ENCODE measurements around the gene CX3CR1.
A peak's percentile ranks its signal among the peaks of the same experiment; 100 is the strongest.
"Not testable (repeated sequence)": the region's sequence is repeated elsewhere in the genome, so short reads cannot be mapped to it uniquely, and the experiment has no call there.

CX3CR1 gene, protein sequence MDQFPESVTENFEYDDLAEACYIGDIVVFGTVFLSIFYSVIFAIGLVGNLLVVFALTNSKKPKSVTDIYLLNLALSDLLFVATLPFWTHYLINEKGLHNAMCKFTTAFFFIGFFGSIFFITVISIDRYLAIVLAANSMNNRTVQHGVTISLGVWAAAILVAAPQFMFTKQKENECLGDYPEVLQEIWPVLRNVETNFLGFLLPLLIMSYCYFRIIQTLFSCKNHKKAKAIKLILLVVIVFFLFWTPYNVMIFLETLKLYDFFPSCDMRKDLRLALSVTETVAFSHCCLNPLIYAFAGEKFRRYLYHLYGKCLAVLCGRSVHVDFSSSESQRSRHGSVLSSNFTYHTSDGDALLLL
- total RNA-seq: 0.91 to 73.5 (median 5.0) reads per million in 9 experiments

DNA sequence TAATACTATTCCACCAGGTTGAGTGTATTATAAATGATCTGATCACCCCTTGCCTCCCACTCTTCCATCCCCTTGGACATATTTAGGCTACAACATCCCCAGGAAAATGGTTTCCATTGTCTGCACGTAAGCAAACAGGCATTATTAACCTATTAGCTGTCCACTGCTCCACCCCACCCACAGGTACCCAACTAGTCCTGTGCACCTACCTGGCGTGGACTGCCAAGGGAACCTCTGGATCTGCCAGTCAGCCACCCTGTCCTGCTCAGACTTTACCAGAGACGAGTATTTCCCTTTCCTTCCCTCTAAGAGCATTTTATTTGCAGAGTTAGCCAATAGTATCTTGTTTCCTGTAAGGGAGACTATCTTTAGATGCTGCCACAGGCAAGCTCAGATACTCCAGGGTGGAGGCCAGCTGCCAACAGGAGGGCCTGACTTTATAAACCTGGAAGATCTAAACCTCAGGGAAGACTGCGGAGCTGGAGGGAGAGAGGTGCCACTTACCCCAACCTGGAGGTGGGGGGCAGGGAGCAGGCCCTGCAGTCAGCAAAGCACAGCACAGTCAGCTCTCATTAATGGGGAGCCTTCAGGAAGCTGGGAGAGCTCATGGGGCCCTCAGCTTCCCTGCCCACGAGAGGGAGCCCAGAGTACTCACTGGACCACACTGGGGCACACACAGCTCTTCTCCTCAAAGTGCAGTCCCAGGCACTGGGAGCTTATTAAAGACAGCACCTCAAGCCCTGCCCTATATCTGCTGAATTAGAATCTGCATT, at the start of gene CX3CR1:
Gene CX3CR1 (minus strand): TSS at position 292 of the 773 bp plus-strand sequence. CDS start 13,527 bp downstream, outside the sequence.
- no peaks in the 10 kb centered on the region for H3K9me3 Mint-ChIP-seq
- peaks cover 50 to 69% of the 10 kb centered on the region in 2 donors for H3K4me1 Mint-ChIP-seq (ENCODE audit: low read depth in 2 of 2)
- peak within 1 kb of the TSS; percentile 92 to 99 for H3K4me3 Mint-ChIP-seq
- peak; percentile 59 for ATAC-seq (replicated peaks)
- DNase-seq: no peak
- H3K36me3 Mint-ChIP-seq (ENCODE audit: insufficient read depth): peaks cover 22% of the 10 kb centered on the region
- peak within 1 kb of the TSS; percentile 94 to 95 for H3K27ac Mint-ChIP-seq
- no peaks in the 10 kb centered on the region for H3K27me3 Mint-ChIP-seq

DNA sequence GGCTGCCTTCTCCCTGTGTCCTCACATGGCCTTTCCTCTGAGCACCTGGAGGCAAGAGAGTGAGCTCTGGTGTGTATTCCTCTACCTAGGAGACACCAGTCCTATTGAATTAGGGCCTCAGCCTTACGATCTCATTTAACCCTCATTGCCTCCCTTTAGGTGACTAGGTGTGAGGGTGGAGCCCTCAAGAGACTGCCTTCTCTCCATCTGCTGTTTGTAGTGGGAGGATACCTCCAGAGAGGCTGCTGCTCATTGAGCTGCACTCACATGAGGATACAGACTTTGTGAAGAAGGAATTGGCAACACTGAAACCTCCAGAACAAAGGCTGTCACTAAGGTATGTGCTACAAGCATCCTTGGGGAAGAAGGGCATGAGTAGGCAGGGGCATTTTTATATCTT, 49.7 kb upstream of the CX3CR1 start, which contains the start of gene CCR8:
Gene CCR8 (plus strand): TSS at position 217 of the 400 bp plus-strand sequence. CDS start 2,623 bp downstream, outside the sequence.
- Mint-ChIP-seq H3K27ac (no peak within 1 kb of the TSS), H3K4me3 (no peak within 1 kb of the TSS), H3K9me3 (no peaks in the 10 kb centered on the region), H3K4me1 (ENCODE audit: low read depth in 2 of 2) (peaks cover 0 to 5% of the 10 kb centered on the region in 2 donors), H3K36me3 (ENCODE audit: insufficient read depth) (no peaks in the 10 kb centered on the region), H3K27me3 (peaks cover 0 to under 1% of the 10 kb centered on the region in 2 donors)
- no peak for ATAC-seq (replicated peaks)
- DNase-seq: no peak

DNA sequence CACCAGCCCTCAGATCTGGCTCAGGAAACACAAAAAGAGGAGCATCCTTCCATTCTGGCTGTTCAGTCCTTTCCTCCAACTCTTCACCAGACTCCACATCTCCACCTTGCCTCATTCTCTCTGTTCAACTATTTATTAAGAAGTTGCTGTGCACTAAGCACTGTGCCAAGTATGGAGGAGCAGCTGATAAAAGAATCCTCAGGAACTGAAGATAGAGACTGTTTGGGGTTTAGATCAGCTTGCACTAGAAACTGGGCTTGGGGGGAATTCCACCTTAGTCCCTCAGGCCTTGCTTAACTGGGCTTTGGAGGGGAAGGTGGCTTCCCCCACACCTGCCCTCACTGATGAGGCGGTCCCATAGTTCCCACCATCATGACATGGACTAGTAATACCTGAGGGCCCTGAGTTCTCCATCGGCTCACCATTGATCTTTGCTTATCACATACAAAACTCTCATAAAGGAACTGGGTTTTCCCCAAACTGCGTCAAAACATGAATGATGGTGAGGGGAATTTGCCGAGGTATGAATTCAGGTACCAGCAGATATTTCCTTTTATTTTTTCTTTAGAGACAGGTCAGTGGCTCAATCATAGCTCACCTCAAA, 48.0 kb upstream of the CX3CR1 start:
- Mint-ChIP-seq H3K4me1 (ENCODE audit: low read depth in 2 of 2) (peaks cover 0 to 5% of the 10 kb centered on the region in 2 donors), H3K4me3 (no peak overlapping the region), H3K36me3 (ENCODE audit: insufficient read depth) (no peaks in the 10 kb centered on the region), H3K27me3 (no peaks in the 10 kb centered on the region), H3K9me3 (no peaks in the 10 kb centered on the region), H3K27ac (no peak overlapping the region)
- ATAC-seq (replicated peaks): peak; percentile 50
- no peak for DNase-seq

DNA sequence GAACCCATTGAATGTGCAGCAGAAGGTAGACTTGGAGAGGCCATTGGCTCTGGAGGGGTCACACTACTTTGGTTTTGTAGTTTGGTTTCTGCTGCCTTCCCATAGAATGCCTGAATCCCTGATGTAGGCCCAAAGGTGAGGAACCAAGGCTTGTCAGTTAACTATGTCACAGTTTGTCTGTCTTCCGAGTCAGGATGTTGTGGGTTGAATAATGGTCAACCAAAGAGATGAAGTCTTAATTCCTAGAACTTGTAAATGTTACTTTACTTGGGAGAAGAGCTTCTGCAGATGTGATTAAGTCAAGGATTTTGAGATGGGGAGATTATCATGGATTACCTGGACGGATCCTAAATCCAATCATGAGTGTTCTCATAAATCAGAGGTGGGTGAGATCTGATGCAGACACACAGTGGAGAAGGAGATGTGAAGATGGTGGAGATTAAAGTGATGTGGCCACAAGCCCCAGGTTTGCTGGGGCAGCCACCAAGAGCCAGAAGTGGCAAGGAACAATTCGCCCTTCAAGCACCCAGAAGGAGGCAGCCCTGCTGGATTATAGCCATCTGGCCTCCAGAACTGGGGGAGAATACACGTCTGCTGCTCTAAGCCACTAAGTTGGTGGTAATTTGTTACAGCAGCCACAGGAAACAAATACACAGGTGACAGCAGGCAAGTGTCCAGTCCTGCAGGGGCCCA, 47.4 kb upstream of the CX3CR1 start:
- no peaks in the 10 kb centered on the region for H3K9me3 Mint-ChIP-seq
- peaks cover 0 to 5% of the 10 kb centered on the region in 2 donors for H3K4me1 Mint-ChIP-seq (ENCODE audit: low read depth in 2 of 2)
- no peak overlapping the region for H3K4me3 Mint-ChIP-seq
- H3K27me3 Mint-ChIP-seq: no peaks in the 10 kb centered on the region
- ATAC-seq (replicated peaks) (no peak), DNase-seq (no peak)
- no peaks in the 10 kb centered on the region for H3K36me3 Mint-ChIP-seq (ENCODE audit: insufficient read depth)
- peak overlapping the region in 1 of 2 donors; percentile 4 for H3K27ac Mint-ChIP-seq

DNA sequence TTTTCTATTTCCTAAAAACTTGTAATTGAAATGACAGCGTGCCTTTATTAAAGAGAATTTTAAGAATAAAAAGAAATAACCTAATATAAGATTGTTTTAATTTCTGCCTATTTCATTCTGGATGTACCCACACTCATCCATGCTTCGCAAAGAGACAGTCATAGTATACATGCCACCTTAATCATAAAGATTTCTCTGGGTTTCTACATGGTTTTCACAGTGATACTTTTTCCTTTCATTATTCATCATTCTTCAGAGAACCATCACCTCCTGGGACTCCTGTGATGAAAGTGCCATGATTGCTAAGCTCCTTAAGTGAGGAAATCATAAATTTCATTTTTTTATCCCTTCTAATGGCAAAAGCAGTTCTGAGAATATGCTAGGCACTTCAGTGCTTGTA, 45.4 kb upstream of the CX3CR1 start:
- peaks cover 0 to 1% of the 10 kb centered on the region in 2 donors for H3K27me3 Mint-ChIP-seq
- no peak overlapping the region for H3K4me3 Mint-ChIP-seq
- DNase-seq (no peak), ATAC-seq (replicated peaks) (no peak)
- H3K27ac Mint-ChIP-seq: no peak overlapping the region
- H3K4me1 Mint-ChIP-seq (ENCODE audit: low read depth in 2 of 2): peaks cover 0 to 7% of the 10 kb centered on the region in 2 donors
- no peaks in the 10 kb centered on the region for H3K9me3 Mint-ChIP-seq
- no peaks in the 10 kb centered on the region for H3K36me3 Mint-ChIP-seq (ENCODE audit: insufficient read depth)

DNA sequence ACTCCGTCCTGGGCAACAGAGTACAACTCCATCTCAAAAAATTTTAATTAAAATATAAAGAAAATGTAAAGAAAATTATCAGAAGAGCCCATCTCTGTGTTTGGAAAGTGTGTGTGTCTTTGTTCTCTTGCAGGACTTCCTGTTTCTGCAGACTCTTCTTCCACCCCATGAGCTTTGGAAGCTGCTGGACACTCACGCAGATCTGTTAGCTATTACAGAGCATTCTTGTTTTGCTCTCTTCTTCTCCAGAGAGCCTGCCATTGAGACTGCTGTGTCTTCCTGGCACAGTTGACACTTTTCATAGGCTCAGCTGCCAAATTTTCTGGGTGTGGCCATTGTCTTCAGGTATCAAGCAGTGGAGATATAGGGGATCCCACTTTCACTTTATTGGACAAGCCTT, 43.7 kb upstream of the CX3CR1 start:
- DNase-seq (no peak), ATAC-seq (replicated peaks) (no peak)
- Mint-ChIP-seq H3K4me1 (ENCODE audit: low read depth in 2 of 2) (peaks cover 0 to 7% of the 10 kb centered on the region in 2 donors), H3K27me3 (peaks cover 0 to 10% of the 10 kb centered on the region in 2 donors), H3K4me3 (no peak overlapping the region), H3K27ac (no peak overlapping the region), H3K36me3 (ENCODE audit: insufficient read depth) (no peaks in the 10 kb centered on the region), H3K9me3 (no peaks in the 10 kb centered on the region)

DNA sequence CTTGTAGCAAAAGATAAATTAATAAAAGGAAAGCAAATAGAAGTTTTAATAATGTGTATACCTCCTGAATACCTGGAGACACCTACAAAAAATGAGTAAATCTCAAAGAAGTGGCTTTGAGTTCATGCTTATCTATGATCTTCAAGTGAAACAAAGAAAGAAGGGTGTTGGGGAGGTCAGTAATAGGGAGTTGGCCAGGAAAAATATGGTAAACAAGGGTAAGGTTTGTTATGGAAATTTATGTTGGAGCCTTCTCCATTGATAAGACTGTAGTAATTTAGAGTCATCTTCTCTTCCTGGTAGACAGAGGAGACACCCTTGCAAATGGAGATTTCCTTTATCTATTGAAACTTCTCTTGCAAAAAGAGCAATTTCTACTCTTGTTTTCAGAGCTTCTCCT, 43.1 kb upstream of the CX3CR1 start:
- H3K27me3 Mint-ChIP-seq: peaks cover 0 to 10% of the 10 kb centered on the region in 2 donors
- peaks cover 0 to 7% of the 10 kb centered on the region in 2 donors for H3K4me1 Mint-ChIP-seq (ENCODE audit: low read depth in 2 of 2)
- no peak overlapping the region for H3K4me3 Mint-ChIP-seq
- no peaks in the 10 kb centered on the region for H3K9me3 Mint-ChIP-seq
- no peak overlapping the region for H3K27ac Mint-ChIP-seq
- ATAC-seq (replicated peaks) (no peak), DNase-seq (no peak)
- H3K36me3 Mint-ChIP-seq (ENCODE audit: insufficient read depth): no peaks in the 10 kb centered on the region

DNA sequence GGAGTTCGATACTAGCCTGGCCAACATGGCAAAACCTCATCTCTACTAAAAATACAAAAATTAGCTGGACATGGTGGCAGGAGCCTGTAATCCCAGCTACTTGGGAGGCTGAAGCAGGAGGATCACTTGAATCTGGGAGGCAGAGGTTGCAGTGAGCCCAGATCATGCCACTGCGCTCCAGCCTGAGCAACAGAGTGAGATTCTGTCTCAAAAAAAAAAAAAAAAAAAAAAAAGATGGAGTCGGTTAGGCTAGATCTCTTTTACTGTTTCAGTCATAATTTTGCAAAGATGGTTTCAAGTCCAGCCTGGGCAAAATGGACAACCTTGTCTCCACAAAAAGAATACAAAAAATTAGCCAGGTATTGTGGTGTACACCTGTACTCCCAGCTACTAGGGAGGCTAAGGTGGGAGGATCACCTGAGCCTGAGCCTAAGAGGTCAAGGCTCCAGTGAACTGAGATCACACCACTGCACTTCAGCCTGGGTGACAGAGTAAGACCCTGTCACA, 42.4 kb upstream of the CX3CR1 start:
- not testable (repeated sequence) for H3K27ac Mint-ChIP-seq; H3K4me3 Mint-ChIP-seq; H3K9me3 Mint-ChIP-seq; H3K4me1 Mint-ChIP-seq (ENCODE audit: low read depth in 2 of 2); H3K36me3 Mint-ChIP-seq (ENCODE audit: insufficient read depth); DNase-seq; ATAC-seq (replicated peaks)
- H3K27me3 Mint-ChIP-seq: peaks cover 0 to 10% of the 10 kb centered on the region in 2 donors

DNA sequence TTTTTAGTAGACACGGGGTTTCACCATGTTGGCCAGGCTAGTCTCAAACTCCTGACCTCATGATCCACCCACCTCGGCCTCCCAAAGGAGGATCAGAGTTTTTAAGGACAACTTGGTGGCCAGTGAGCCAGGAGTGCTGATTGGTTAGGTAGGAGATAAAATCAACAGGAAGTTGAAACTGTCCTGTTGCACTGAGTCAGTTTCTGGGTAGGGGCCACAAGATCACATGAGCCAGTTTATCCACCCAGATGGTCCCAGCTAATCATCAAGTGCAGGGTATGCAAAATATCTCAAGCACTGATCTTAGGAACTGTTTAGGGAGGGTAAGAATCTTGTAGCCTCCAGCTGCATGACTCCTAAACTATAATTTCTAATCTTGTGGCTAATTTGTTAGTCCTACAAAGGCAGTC, 41.7 kb upstream of the CX3CR1 start:
- not testable (repeated sequence) for ATAC-seq (replicated peaks); H3K9me3 Mint-ChIP-seq; H3K36me3 Mint-ChIP-seq (ENCODE audit: insufficient read depth); DNase-seq; H3K4me1 Mint-ChIP-seq (ENCODE audit: low read depth in 2 of 2); H3K4me3 Mint-ChIP-seq; H3K27ac Mint-ChIP-seq
- peaks cover 0 to 10% of the 10 kb centered on the region in 2 donors for H3K27me3 Mint-ChIP-seq

DNA sequence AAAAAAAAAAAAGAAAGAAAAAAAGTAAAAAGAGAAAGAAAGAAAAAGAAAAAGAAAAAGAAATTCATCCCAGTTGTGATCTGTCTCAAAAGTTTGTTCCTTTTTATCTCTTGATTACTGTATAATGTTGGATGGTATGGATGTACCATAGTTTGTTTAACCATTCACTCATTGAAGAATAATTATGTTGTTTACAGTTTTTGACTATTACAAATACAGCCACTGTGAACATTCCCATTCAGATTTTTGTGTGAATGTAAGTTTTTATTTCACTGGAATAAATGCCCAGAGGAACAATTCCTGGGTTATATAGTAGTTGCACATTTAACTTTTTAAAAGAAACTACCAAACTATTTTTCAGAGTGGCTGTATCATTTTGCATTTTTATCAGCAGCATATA, 39.4 kb upstream of the CX3CR1 start:
- H3K27me3 Mint-ChIP-seq: peaks cover 0 to 10% of the 10 kb centered on the region in 2 donors
- no peak for DNase-seq
- no peak for ATAC-seq (replicated peaks)
- peaks cover 0 to 1% of the 10 kb centered on the region in 2 donors for H3K4me1 Mint-ChIP-seq (ENCODE audit: low read depth in 2 of 2)
- H3K9me3 Mint-ChIP-seq: peaks cover 0 to 3% of the 10 kb centered on the region in 2 donors
- H3K36me3 Mint-ChIP-seq (ENCODE audit: insufficient read depth): no peaks in the 10 kb centered on the region
- H3K4me3 Mint-ChIP-seq: no peak overlapping the region
- no peak overlapping the region for H3K27ac Mint-ChIP-seq

DNA sequence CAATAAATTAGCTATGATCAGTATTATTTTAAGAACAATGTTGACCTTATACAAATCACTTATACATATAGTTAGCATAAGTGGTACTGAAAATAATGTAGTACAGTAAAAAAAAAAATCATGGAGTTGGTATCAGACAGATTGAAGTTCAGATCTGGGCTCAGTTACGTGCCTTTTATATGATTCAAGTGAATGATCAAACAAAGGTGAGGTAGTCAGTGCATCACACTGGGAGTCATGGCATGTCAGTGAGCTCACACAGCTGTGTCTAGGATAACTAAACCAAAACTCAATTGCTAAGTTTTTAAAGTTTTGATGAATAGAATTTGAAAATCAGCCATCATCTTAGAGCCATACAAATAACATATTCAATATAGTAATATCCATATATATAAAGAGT, 38.5 kb upstream of the CX3CR1 start:
- H3K27ac Mint-ChIP-seq: no peak overlapping the region
- ATAC-seq (replicated peaks): no peak
- no peak overlapping the region for H3K4me3 Mint-ChIP-seq
- peaks cover 0 to 3% of the 10 kb centered on the region in 2 donors for H3K9me3 Mint-ChIP-seq
- peaks cover 0 to 1% of the 10 kb centered on the region in 2 donors for H3K4me1 Mint-ChIP-seq (ENCODE audit: low read depth in 2 of 2)
- no peak for DNase-seq
- peaks cover 0 to 17% of the 10 kb centered on the region in 2 donors for H3K27me3 Mint-ChIP-seq
- H3K36me3 Mint-ChIP-seq (ENCODE audit: insufficient read depth): no peaks in the 10 kb centered on the region

DNA sequence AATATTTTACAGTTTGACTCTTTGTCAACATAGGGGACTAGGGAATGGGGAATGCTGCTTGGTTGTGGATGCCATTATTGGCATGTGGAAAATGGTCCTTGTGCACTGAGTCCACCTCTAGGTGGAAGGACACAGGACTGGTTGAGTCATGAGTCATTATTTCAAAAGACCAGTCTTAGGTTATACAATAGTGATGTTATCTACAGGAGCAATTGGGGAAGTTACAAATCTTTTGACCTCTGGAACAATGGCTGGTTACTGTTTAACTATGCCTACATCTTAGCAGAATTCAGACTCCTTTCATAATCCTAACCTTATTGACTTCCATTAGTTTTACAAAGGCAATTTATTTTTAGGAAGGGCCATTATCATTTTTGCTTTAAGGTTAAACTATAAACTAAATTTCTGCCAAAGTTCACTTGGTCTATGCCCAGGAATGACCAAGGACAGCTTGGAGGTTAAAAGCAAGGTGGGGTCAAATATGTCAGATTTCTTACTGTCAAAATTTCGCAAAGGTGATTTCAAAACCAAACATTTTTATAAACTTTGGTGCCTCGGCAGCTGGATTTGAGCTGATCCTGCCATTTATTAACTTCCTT, 37.8 kb upstream of the CX3CR1 start:
- Mint-ChIP-seq H3K27me3 (peaks cover 0 to 20% of the 10 kb centered on the region in 2 donors), H3K36me3 (ENCODE audit: insufficient read depth) (no peaks in the 10 kb centered on the region), H3K9me3 (peaks cover 0 to 3% of the 10 kb centered on the region in 2 donors), H3K27ac (no peak overlapping the region), H3K4me3 (no peak overlapping the region), H3K4me1 (ENCODE audit: low read depth in 2 of 2) (peaks cover 0 to 1% of the 10 kb centered on the region in 2 donors)
- no peak for ATAC-seq (replicated peaks)
- DNase-seq: no peak

Data from effector memory CD8-positive, alpha-beta T cell (primary cell).